Lung (tissue), 12 donors: ENCODE measurements around the gene GGA1. TPM values are rescaled to one million over a fixed set of nuclear protein-coding genes. Genes with fewer than 3 reads are reported as not detected.
"Not testable (repeated sequence)": the region's sequence is repeated elsewhere in the genome, so short reads cannot be mapped to it uniquely, and the experiment has no call there.

Experiments used
- ATAC-seq: fragments of 200-7000 bp; cut with Tn5 transposase; one replicate; pipeline ENCODE4 v1.9.1; 2020; ENCODE audit warnings: moderate number of reproducible peaks; ENCODE audit not compliant: insufficient read depth, low FRiP score
- DNase-seq, 3 donors: peaks; one replicate each; pipeline ENCODE4 v3.0.0-alpha.2; 2013 to 2017
- H3K27ac ChIP-seq, 2 donors: one replicate each; pipeline ENCODE4 v1.5.1; 2013; ENCODE audit warnings: mild to moderate bottlenecking in 2 of 2, moderate library complexity in 2 of 2, control low read depth in 1 of 2, inconsistent platforms in 1 of 2, low read depth in 1 of 2, low read length in 1 of 2
- H3K27me3 ChIP-seq, 3 donors: one replicate each; pipeline ENCODE4 v1.5.1; 2013; ENCODE audit warnings: low read length in 2 of 3; ENCODE audit not compliant: control insufficient read depth in 3 of 3, insufficient read depth in 3 of 3
- H3K36me3 ChIP-seq, 4 donors: one replicate each; pipeline ENCODE4 v1.5.1; 2013; ENCODE audit warnings: low read length in 4 of 4, mild to moderate bottlenecking in 1 of 4, moderate library complexity in 1 of 4; ENCODE audit not compliant: control insufficient read depth in 4 of 4, insufficient read depth in 4 of 4
- H3K4me1 ChIP-seq, 5 donors: one replicate each; pipeline ENCODE4 v1.5.1; 2013; ENCODE audit warnings: low read length in 5 of 5, mild to moderate bottlenecking in 2 of 5, moderate library complexity in 1 of 5; ENCODE audit not compliant: control insufficient read depth in 5 of 5, insufficient read depth in 5 of 5
- H3K4me3 ChIP-seq: one replicate; pipeline ENCODE4 v1.5.1; 2013; ENCODE audit warnings: mild to moderate bottlenecking, control low read depth, moderate library complexity
- H3K9ac ChIP-seq, 2 donors: one replicate each; pipeline ENCODE4 v1.5.1; 2013; ENCODE audit warnings: low read length in 2 of 2, control low read depth in 1 of 2; ENCODE audit not compliant: insufficient read depth in 1 of 2
- H3K9me3 ChIP-seq, 4 donors: one replicate each; pipeline ENCODE4 v1.5.1; 2013; ENCODE audit warnings: low read length in 3 of 4, mild to moderate bottlenecking in 1 of 4, moderate library complexity in 1 of 4; ENCODE audit not compliant: control insufficient read depth in 4 of 4, insufficient read depth in 3 of 4
- WGBS, 2 donors: extraction: QIAGEN DNeasy Blood & Tissue Kit; methylation state at CpG; one replicate each; pipeline ENCODE4 v1.1.7; 2013; 5-methylcytosine and 5-hydroxymethylcytosine counted together
- polyA plus RNA-seq, 2 donors: library from polyadenylated mRNA; stranded (reverse); fragments of 200-250 nt; gene quantifications; one replicate each; pipeline ENCODE4 v1.2.1, GENCODE V29; 2013
- total RNA-seq, 2 donors: library from RNA; depleted of rRNA in 1 of 2; stranded (reverse); fragments of >200 nt in 1 of 2; gene quantifications; one replicate each; pipeline ENCODE4 v1.2.1, GENCODE V29; 2014 to 2021
- TF ChIP-seq, protein P1 (sequence below): IDR thresholded peaks from 2 replicates; pipeline ENCODE4 v1.5.1; 2012; ENCODE audit warnings: mild to moderate bottlenecking; ENCODE audit errors: control extremely low read depth, extremely low read depth
- donor health status: control.
- donor health status: control.
- donor health status: Bipolar disorder and iron deficiency.
- donor health status: healthy.
- donor health status: DM: yes; HTN: yes; CAD: no.

GGA1 gene
- total and polyA plus RNA-seq, 4 donors, result 51.5 to 72.4 (median 57.5) TPM

DNA sequence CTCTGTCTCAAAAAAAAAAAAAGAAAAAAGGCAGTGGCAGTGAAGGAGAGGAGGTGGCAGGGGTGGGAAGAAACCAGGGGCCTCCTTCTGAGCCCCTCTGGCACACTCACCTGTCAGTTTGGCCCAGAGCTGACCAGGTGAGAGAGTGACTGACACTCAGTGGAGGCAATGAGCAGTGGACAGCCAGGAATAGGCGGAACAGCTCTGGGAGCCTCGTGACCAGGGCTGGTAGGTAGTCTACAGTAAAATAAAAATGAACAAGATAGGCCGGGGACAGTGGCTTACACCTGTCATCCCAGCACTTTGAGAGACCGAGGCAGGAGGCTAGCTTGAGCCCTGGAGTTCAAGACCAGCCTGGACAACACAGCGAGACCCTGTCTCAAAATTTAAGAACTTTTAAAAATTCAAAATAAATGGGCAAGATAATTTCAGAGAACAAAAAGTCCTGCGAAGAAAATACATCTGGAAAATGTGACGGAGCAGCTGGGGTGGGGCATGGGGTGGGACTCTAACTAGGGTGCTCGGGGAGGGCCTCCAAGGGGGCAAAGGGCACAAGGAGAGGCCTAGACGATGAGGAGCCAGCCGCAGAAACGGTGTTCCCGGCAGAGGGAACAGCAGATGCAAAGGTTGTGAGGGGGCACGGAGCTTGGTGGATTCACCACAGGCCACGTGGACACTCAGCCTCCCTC, 46.1 kb downstream of the GGA1 start:
- Histone ChIP-seq H3K9me3 (no peaks in the 10 kb centered on the region), H3K27ac (no peak overlapping the region), H3K27me3 (no peaks in the 10 kb centered on the region), H3K9ac (no peak overlapping the region), H3K36me3 (peaks cover 0 to 28% (median 12%) of the 10 kb centered on the region in 4 donors), H3K4me1 (peaks cover 4 to 15% (median 7%) of the 10 kb centered on the region in 5 donors), H3K4me3 (no peak overlapping the region)
- DNase-seq (no peak), ATAC-seq (no peak)
- 90 to 97% methylated on average over 14 of the region's 14 CpGs for WGBS, 2 donors
- TF ChIP-seq, protein P1, sequence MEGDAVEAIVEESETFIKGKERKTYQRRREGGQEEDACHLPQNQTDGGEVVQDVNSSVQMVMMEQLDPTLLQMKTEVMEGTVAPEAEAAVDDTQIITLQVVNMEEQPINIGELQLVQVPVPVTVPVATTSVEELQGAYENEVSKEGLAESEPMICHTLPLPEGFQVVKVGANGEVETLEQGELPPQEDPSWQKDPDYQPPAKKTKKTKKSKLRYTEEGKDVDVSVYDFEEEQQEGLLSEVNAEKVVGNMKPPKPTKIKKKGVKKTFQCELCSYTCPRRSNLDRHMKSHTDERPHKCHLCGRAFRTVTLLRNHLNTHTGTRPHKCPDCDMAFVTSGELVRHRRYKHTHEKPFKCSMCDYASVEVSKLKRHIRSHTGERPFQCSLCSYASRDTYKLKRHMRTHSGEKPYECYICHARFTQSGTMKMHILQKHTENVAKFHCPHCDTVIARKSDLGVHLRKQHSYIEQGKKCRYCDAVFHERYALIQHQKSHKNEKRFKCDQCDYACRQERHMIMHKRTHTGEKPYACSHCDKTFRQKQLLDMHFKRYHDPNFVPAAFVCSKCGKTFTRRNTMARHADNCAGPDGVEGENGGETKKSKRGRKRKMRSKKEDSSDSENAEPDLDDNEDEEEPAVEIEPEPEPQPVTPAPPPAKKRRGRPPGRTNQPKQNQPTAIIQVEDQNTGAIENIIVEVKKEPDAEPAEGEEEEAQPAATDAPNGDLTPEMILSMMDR, result no peak

DNA sequence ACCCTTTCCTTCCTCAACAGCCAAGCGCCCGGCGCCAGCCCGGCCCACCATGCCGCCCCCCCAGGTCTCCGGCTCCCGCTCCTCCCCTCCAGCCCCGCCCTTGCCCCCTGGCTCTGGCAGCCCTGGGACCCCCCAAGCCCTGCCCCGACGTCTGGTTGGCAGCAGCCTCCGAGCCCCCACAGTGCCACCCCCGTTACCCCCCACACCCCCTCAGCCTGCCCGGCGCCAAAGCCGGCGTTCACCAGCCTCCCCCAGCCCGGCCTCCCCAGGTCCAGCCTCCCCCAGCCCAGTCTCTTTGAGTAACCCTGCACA, 46.6 kb downstream of the GGA1 start:
- H3K4me3 ChIP-seq, result no peak overlapping the region
- H3K4me1 ChIP-seq, result peaks cover 4 to 20% (median 10%) of the 10 kb centered on the region in 5 donors
- no peak for ATAC-seq
- no peaks in the 10 kb centered on the region for H3K27me3 ChIP-seq
- DNase-seq, result no peak
- peaks cover 0 to 23% (median 11%) of the 10 kb centered on the region in 4 donors for H3K36me3 ChIP-seq
- no peaks in the 10 kb centered on the region for H3K9me3 ChIP-seq
- H3K9ac ChIP-seq, result no peak overlapping the region
- 92 to 95% methylated on average over 17 of the region's 17 CpGs for WGBS, 2 donors
- TF ChIP-seq, protein P1, result no peak
- no peak overlapping the region for H3K27ac ChIP-seq

DNA sequence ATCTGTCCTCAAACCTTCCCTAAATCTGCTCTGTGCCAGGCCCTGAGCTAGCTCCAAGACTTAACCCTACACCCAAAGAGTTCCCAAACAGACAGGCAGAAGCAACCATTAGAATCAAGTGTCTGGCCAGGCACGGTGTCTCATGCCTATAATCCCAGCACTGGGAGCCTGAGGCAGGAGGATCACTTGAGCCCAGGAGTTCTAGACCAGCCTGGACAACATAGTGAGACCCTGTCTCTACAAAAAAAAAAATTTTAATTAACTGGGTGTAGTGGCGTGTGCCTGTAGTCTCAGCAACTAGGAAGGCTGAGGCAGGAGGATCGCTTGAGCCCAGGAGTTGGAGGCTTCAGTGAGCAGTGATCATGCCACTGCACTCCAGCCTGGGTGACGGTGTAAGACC, 47.9 kb downstream of the GGA1 start:
- ATAC-seq, DNase-seq, H3K27ac ChIP-seq, H3K36me3 ChIP-seq, H3K9ac ChIP-seq, H3K9me3 ChIP-seq, H3K4me3 ChIP-seq, H3K27me3 ChIP-seq: not testable (repeated sequence)
- peaks cover 5 to 33% (median 15%) of the 10 kb centered on the region in 5 donors for H3K4me1 ChIP-seq
- 95 to 100% methylated on average over 4 of the region's 4 CpGs for WGBS, 2 donors

DNA sequence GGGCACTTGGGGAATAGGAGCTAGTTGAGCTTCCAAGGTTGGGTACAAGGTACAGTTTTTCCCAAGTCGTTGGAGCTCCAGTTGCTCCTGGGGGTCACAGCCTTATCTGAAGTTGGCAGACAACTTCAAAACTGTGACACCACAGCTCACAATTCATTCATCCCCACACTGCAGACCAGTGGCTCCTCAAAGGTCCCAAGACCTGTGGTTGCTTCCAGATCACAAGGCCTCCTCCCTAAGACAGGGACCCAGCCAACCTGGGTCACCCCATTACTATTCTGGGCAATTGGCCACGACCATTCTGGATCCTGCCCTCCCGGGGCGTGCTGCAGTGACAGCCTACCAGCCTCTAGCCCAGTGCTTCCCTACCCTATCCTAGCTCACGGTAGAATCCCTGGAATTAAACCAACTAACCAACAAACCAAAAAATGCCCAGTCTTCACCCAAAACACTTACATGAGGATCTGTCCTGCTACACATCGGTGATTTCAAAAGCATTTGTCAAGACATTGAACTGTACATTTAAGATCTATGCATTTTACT, 49.0 kb downstream of the GGA1 start:
- Histone ChIP-seq H3K4me3 (no peak overlapping the region), H3K9ac (peak overlapping the region in 1 of 2 donors; percentile 77), H3K27me3 (no peaks in the 10 kb centered on the region), H3K27ac (peak overlapping the region; percentile 86 to 89), H3K36me3 (peaks cover 0 to 6% (median 2%) of the 10 kb centered on the region in 4 donors), H3K9me3 (no peaks in the 10 kb centered on the region), H3K4me1 (peaks cover 5 to 34% (median 15%) of the 10 kb centered on the region in 5 donors)
- TF ChIP-seq, protein P1, result no peak
- ATAC-seq (no peak), DNase-seq (peak in 1 of 3 donors; percentile 38)
- WGBS, 2 donors, result 9 to 12% methylated on average over 6 of the region's 6 CpGs
